ENCODE data around the gene ANHX. TPM values are rescaled to one million over a fixed set of nuclear protein-coding genes. Genes with fewer than 3 reads are reported as not detected.

ANHX gene
- total and polyA plus RNA-seq, 2 of the 8 experiments (the other 6 are each of a cell fraction or from before 2014, with no cell fraction given) = not detected

- no peak for FAIRE-seq
- CTCF ChIA-PET (ENCODE audit: partially characterized antibody) = no interaction called here
- no peak overlapping the region for H3K4me3 ChIP-seq (ENCODE audit: extremely low read depth in 1 of 4, insufficient read depth in 2 of 4, low read depth in 3 of 4, low read length in 4 of 4)
Observed at GRCh38 chr12:133221241-133221640, 14.4 kb downstream of the ANHX start.

More at GRCh38 chr12:133221241-133221640, 14.4 kb downstream of the ANHX start:
- H3K14ac ChIP-seq (ENCODE audit: insufficient read length) = no peak overlapping the region
- no peak overlapping the region for H3K56ac ChIP-seq (replicated peaks; ENCODE audit: insufficient read length, low read depth, low read length)
- 84% methylated on average over 16 of the region's 16 CpGs; no CpG with 5 or more reads in 1 of the 2 experiments for WGBS, 2 experiments (ENCODE audit: extremely low coverage in 1 of 2, insufficient coverage in 1 of 2, insufficient read length in 1 of 2, insufficient replicate concordance in 2 of 2, low coverage in 1 of 2, low lambda C conversion rate in 2 of 2, missing lambda C conversion rate in 1 of 2)
- no peak for TF ChIP-seq RXRA (IDR thresholded peaks at IDR 0.05; ENCODE audit: insufficient read depth, low read depth, low read length)
- no peak for TF ChIP-seq ATF2 (IDR thresholded peaks at IDR 0.05; ENCODE audit: low read length)
- TF ChIP-seq BACH1 (IDR thresholded peaks at IDR 0.05; ENCODE audit: low read length) = no peak
- TF ChIP-seq EZH2 (IDR thresholded peaks at IDR 0.05; ENCODE audit: low read depth, low read length, severe bottlenecking) = no peak
- no peak for TF ChIP-seq TBP (IDR thresholded peaks at IDR 0.05; ENCODE audit: low read depth, low read length)
- TF ChIP-seq CHD2 (IDR thresholded peaks at IDR 0.05; ENCODE audit: low read length) = no peak
- H2BK15ac ChIP-seq (ENCODE audit: low read length) = no peak overlapping the region
- no peak overlapping the region for H4K5ac ChIP-seq (ENCODE audit: insufficient read length, low read depth, low read length)
- no peak for DNase-seq (ENCODE audit: low read depth in 1 of 2, low spot score in 2 of 2)
- no peaks in the 10 kb centered on the region for H4K20me1 ChIP-seq (replicated peaks in 1 of 2; ENCODE audit: control insufficient read depth in 1 of 2, insufficient read depth in 2 of 2, low read length in 2 of 2)
- H3K27me3 ChIP-seq (replicated peaks in 1 of 4; ENCODE audit: control insufficient read depth in 3 of 4, extremely low read depth in 1 of 4, insufficient read depth in 3 of 4, low read length in 3 of 4) = no peaks in the 10 kb centered on the region
- no peak overlapping the region for H2AK5ac ChIP-seq (ENCODE audit: low read depth, low read length)
- no peak overlapping the region for H3K27ac ChIP-seq (ENCODE audit: low read depth, low read length)
- H2BK20ac ChIP-seq (ENCODE audit: low read length) = no peak overlapping the region
- no peaks in the 10 kb centered on the region for H3K4me1 ChIP-seq (replicated peaks in 1 of 4; ENCODE audit: control insufficient read depth in 3 of 4, insufficient read depth in 4 of 4, low read length in 3 of 4)
- peaks cover 80 to 85% of the 10 kb centered on the region in 2 experiments for H3K9me3 ChIP-seq (ENCODE audit: insufficient read depth in 2 of 2, low read depth in 1 of 2, low read length in 1 of 2)
- no peak overlapping the region for H2AFZ ChIP-seq (ENCODE audit: low read length)
- POLR2A ChIA-PET (ENCODE audit: partially characterized antibody) = interaction anchor here (1.1 kb wide), 1 partner anchor 11 kb away, joined by 3 read pairs; no protein-coding TSS in a partner anchor
- H3K36me3 ChIP-seq (ENCODE audit: control insufficient read depth in 2 of 4, insufficient read depth in 4 of 4, low read length in 3 of 4) = no peaks in the 10 kb centered on the region
- H3K4ac ChIP-seq (replicated peaks; ENCODE audit: insufficient read length, low read depth, low read length) = no peak overlapping the region
- no peaks in the 10 kb centered on the region for H3K79me1 ChIP-seq (ENCODE audit: low read depth, low read length)
- no peak overlapping the region for H2BK120ac ChIP-seq (replicated peaks; ENCODE audit: low read depth, low read length)
- no peak overlapping the region for H3K23ac ChIP-seq (ENCODE audit: insufficient read length)
- no peak overlapping the region for H4K8ac ChIP-seq (ENCODE audit: extremely low read depth, insufficient read depth, low read length)
- no peak overlapping the region for H2BK12ac ChIP-seq (ENCODE audit: low read depth, low read length)
- H3K18ac ChIP-seq (ENCODE audit: extremely low read depth, low read length) = no peak overlapping the region
- H2BK5ac ChIP-seq (ENCODE audit: low read depth, low read length) = no peak overlapping the region
- no peak overlapping the region for H3K4me2 ChIP-seq (ENCODE audit: insufficient read depth in 1 of 2, low read depth in 2 of 2, low read length in 2 of 2)
- H3K79me2 ChIP-seq (ENCODE audit: control insufficient read depth in 1 of 2, insufficient read depth in 2 of 2, low read length in 2 of 2) = no peaks in the 10 kb centered on the region
- H4K91ac ChIP-seq (replicated peaks; ENCODE audit: insufficient read length, low read length) = no peak overlapping the region
- no peaks in the 10 kb centered on the region for H3K23me2 ChIP-seq (ENCODE audit: low read depth, low read length)
- no peak overlapping the region for H3K9ac ChIP-seq (replicated peaks in 1 of 4; ENCODE audit: extremely low read depth in 1 of 4, low read depth in 3 of 4, low read length in 3 of 4)

All from H1 (cell line).